ENCODE results near the gene SLC35F3. TPM values are rescaled to one million over a fixed set of nuclear protein-coding genes. Genes with fewer than 3 reads are reported as not detected.

The SLC35F3 gene
- polyA plus RNA-seq, 3 donors from 2014 or later = not detected

DNA sequence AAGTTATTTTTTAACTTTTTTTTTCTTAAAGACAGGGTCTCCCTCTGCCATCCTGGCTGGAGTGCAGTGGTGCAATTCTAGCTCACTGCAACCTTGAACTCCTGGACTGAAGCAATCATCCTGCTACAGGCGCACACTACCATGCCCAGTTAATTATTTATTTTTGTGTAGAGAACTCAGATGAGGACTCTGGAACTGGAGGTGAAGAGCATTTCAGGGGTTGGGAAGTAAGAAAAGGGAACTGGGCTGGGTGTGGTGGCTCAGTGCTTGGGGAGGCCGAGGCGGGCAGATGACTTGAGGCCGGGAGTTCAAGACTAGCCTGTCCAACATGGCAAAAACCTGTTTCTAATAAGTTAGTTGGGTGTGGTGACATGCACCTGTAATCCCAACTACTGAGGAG is 28.9 kb downstream of the SLC35F3 start:
- DNase-seq = no peak
- no peaks in the 10 kb centered on the region for H3K36me3 Mint-ChIP-seq
- H3K27me3 Mint-ChIP-seq (ENCODE audit: low read depth in 3 of 3) = peaks cover 3 to 4% (median 3%) of the 10 kb centered on the region in 3 donors
- H3K27ac Mint-ChIP-seq = no peak overlapping the region
- peaks cover 0 to 7% (median 3%) of the 10 kb centered on the region in 6 donors for H3K9me3 Mint-ChIP-seq
- H3K4me3 Mint-ChIP-seq = no peak overlapping the region
- no peaks in the 10 kb centered on the region for H3K4me1 Mint-ChIP-seq

DNA sequence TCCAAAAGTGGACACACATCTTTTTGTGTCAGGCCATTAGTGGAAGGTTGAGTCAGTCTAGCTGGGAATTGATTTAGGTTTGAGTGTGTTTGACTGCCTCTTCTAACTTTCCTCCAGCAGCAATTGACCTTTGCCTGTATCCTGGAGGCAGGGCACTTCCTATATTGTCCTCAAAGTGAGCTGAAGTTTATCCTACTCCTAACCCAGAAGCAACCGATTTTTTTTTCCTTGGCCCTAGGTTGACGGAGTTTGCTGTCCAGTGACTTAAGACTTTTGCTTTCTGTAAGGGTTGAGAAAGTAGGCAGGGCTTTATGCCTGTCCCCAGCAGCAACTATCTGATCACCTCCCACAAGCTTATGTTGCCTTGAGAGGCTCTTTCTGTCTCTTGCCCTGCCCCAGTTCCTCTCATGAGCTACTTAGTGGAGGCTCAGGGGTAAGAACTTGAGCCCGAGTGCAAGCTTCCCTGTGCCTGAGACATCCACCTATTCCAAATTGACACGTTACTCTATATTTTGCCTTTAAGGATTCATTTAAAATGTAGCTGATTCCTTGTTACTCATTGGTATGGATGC is 30.9 kb downstream of the SLC35F3 start:
- no peak overlapping the region for H3K27ac Mint-ChIP-seq
- no peak overlapping the region for H3K4me3 Mint-ChIP-seq
- peaks cover 0 to 5% (median 2%) of the 10 kb centered on the region in 6 donors for H3K9me3 Mint-ChIP-seq
- no peaks in the 10 kb centered on the region for H3K36me3 Mint-ChIP-seq
- no peak for DNase-seq
- H3K27me3 Mint-ChIP-seq (ENCODE audit: low read depth in 3 of 3) = peaks cover 3% of the 10 kb centered on the region in 3 donors
- no peaks in the 10 kb centered on the region for H3K4me1 Mint-ChIP-seq

DNA sequence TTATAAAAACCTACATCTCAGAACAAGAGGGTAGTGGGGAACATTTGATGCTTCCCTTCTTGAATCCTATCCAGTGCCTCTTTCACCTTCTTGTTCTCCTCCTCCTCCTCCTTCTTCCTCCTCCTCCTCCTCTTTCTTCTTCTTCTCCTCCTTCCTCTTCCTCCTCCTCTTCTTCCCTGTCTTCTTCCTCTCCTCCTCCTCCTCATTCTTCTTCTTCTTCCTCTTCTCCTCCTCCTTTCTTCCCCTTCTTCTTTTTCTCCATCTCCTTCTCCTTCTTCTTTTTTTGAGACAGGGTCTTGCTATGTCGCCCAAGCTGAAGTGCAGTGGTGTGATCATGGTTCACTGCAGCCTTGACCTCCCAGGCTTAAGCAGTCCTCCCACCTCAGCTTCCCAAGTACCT is 31.9 kb downstream of the SLC35F3 start:
- no peak for DNase-seq
- peaks cover 0 to 5% (median under 1%) of the 10 kb centered on the region in 6 donors for H3K9me3 Mint-ChIP-seq
- no peak overlapping the region for H3K4me3 Mint-ChIP-seq
- H3K4me1 Mint-ChIP-seq = no peaks in the 10 kb centered on the region
- no peaks in the 10 kb centered on the region for H3K36me3 Mint-ChIP-seq
- H3K27me3 Mint-ChIP-seq (ENCODE audit: low read depth in 3 of 3) = peaks cover 3% of the 10 kb centered on the region in 3 donors
- H3K27ac Mint-ChIP-seq = no peak overlapping the region

DNA sequence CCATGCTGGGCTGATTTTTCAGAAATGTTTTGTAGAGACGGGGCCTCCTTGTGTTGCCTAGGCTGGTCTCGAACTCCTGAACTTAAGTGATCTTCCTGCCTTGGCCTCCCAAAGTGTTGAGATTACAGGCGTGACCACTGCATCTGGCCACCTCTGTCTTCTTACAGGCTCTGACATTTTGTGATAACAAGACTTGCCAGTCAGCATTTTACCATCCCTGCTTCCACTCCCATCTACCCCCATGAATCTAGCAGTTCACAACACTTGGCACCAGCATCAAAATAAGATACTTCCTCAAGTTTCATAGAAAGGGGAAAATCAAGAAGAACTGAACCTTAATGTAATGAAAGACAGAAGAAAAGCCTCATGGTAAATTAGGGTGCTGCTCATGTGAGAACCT is 32.4 kb downstream of the SLC35F3 start:
- Mint-ChIP-seq H3K36me3 (no peaks in the 10 kb centered on the region), H3K4me3 (no peak overlapping the region), H3K4me1 (no peaks in the 10 kb centered on the region)

DNA sequence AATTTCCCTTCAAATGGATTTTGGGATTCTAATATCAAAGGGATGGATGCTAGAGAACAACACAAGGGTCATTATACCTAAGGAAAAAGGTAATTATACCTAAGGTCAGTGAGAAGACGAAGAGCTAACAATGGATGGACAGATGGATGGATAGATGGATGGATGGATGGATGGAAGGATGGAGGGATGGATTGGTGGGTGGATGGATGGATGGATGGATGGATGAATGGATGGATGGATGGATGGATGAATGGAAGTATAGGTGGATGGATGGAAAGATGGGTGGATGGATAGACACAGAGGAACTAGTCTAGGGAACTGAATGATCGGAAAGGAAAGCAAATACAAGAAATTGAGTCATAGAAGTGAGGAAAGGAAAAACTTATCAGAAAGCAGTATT is 34.0 kb downstream of the SLC35F3 start:
- H3K27ac Mint-ChIP-seq = no peak overlapping the region
- no peak overlapping the region for H3K4me3 Mint-ChIP-seq
- no peaks in the 10 kb centered on the region for H3K36me3 Mint-ChIP-seq
- H3K9me3 Mint-ChIP-seq = peaks cover 0 to 5% (median 0%) of the 10 kb centered on the region in 6 donors
- H3K27me3 Mint-ChIP-seq (ENCODE audit: low read depth in 3 of 3) = peaks cover 3 to 5% (median 3%) of the 10 kb centered on the region in 3 donors
- no peak for DNase-seq
- no peaks in the 10 kb centered on the region for H3K4me1 Mint-ChIP-seq

More for the DNA sequence above, 32.4 kb downstream of the SLC35F3 start:
- Mint-ChIP-seq H3K27ac (no peak overlapping the region), H3K27me3 (ENCODE audit: low read depth in 3 of 3) (peaks cover 3% of the 10 kb centered on the region in 3 donors), H3K9me3 (peaks cover 0 to 5% (median under 1%) of the 10 kb centered on the region in 6 donors)
- DNase-seq = no peak

DNA sequence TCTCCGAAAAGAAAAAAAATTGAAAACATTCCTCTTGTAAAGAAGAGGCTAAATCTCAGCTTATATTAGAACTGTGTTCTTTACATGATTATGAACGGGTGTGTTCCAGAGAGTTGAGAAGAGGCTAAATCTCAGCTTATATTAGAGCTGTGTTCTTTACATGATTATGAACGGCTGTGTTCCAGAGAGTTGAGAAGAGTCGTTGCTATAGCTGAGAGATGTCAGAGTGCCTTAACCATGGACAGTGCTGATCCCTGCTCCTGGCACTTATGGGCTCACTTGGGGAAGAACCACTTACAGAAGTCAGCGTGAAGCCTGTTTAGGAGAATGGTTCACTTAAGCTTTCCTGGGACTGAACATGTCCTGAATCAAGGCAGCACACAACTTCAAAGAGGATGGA is 35.0 kb downstream of the SLC35F3 start:
- Mint-ChIP-seq H3K36me3 (no peaks in the 10 kb centered on the region), H3K27ac (no peak overlapping the region), H3K9me3 (peaks cover 0 to 5% (median 0%) of the 10 kb centered on the region in 6 donors), H3K27me3 (ENCODE audit: low read depth in 3 of 3) (peaks cover 3 to 5% (median 3%) of the 10 kb centered on the region in 3 donors), H3K4me1 (no peaks in the 10 kb centered on the region), H3K4me3 (no peak overlapping the region)
- DNase-seq = no peak

DNA sequence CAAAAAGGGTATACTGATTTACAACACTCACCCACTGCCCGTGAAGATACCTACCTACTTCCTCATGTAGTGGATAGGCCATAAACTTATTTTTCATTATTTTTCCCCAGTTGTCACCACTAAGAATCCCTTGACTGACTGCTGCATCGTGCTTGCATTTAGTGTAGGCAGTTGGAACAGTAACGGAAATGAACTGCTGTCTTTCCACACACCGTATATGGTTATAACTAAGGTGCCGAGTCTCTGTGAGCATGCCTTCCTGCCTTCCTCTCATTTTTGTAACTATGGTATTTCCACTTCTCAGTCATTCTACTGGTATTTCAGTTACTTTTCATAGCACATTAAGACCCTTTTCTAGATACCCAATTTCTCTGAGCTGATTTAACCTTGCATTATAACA is 36.4 kb downstream of the SLC35F3 start:
- Mint-ChIP-seq H3K4me3 (no peak overlapping the region), H3K36me3 (no peaks in the 10 kb centered on the region), H3K27me3 (ENCODE audit: low read depth in 3 of 3) (peaks cover 3 to 9% (median 3%) of the 10 kb centered on the region in 3 donors), H3K27ac (no peak overlapping the region), H3K9me3 (peaks cover 0 to 5% (median 0%) of the 10 kb centered on the region in 6 donors), H3K4me1 (no peaks in the 10 kb centered on the region)
- no peak for DNase-seq

DNA sequence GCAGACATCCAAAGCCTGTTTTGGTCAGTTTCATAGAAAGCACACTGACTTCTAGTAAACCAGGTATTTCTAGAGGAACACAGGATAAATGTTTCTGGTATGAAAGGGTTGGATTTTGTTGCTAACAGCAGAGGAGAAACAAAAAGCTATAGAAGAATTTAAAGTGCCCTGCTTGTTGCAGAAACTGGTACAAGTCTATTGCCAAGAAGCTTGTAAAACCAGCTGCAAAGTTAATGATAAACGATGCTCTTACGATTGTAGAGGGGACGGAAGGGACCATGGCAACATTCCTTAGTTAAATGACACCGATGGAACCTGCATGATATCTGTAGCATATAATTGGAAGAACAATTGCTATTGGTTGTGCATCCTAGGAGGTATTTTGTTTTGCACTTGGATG is 40.1 kb downstream of the SLC35F3 start:
- no peaks in the 10 kb centered on the region for H3K4me1 Mint-ChIP-seq

DNA sequence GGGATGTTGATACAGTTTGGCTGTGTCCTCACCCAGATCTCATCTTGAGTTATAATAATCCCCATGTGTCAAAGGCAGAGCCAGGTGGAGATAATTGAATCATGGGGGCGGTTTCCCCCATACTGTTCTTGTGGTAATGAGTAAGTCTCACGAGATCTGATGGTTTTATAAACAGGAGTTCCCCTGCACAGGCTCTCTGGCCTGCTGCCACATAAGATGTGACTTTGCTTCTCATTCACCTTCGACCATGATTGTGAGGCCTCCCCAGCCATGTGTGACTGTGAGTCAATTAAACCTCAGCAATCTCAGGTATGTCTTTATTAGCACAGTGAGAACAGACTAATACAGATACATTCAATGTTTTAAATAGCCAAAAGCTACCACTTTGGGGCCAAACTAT is 41.1 kb downstream of the SLC35F3 start:
- Mint-ChIP-seq H3K27me3 (ENCODE audit: low read depth in 3 of 3) (peaks cover 0 to 7% (median 2%) of the 10 kb centered on the region in 3 donors), H3K4me1 (no peaks in the 10 kb centered on the region), H3K27ac (no peak overlapping the region), H3K36me3 (no peaks in the 10 kb centered on the region), H3K9me3 (peaks cover 0 to 8% (median 2%) of the 10 kb centered on the region in 6 donors), H3K4me3 (no peak overlapping the region)
- DNase-seq = no peak

More for the DNA sequence above, 40.1 kb downstream of the SLC35F3 start:
- Mint-ChIP-seq H3K36me3 (no peaks in the 10 kb centered on the region), H3K9me3 (peaks cover 0 to 6% (median 2%) of the 10 kb centered on the region in 6 donors), H3K27ac (no peak overlapping the region), H3K4me3 (no peak overlapping the region), H3K27me3 (ENCODE audit: low read depth in 3 of 3) (peaks cover 0 to 7% (median 0%) of the 10 kb centered on the region in 3 donors)
- DNase-seq = no peak

DNA sequence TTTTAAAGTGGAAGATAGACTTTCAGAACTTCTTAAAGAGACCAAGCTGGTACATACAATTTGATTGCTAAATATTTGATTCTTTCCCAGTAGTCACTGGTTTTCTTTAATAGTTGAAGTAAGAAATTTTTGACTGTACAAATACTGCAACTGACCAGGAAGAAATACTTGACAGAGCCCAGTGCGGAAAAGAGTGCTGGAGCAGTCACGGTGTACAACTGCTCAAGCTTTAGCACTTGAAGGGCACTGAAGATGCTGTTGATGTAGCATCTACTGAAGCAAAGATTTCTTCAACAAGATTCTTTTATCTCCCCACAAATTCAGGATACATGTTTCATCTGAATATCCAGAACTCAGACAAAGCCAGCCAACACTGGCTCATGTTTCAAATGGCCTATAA is 41.5 kb downstream of the SLC35F3 start:
- no peaks in the 10 kb centered on the region for H3K4me1 Mint-ChIP-seq
- peaks cover 0 to 11% (median 2%) of the 10 kb centered on the region in 6 donors for H3K9me3 Mint-ChIP-seq
- no peak overlapping the region for H3K4me3 Mint-ChIP-seq
- no peak overlapping the region for H3K27ac Mint-ChIP-seq
- H3K36me3 Mint-ChIP-seq = no peaks in the 10 kb centered on the region
- H3K27me3 Mint-ChIP-seq (ENCODE audit: low read depth in 3 of 3) = peaks cover 0 to 7% (median 2%) of the 10 kb centered on the region in 3 donors
- no peak for DNase-seq

DNA sequence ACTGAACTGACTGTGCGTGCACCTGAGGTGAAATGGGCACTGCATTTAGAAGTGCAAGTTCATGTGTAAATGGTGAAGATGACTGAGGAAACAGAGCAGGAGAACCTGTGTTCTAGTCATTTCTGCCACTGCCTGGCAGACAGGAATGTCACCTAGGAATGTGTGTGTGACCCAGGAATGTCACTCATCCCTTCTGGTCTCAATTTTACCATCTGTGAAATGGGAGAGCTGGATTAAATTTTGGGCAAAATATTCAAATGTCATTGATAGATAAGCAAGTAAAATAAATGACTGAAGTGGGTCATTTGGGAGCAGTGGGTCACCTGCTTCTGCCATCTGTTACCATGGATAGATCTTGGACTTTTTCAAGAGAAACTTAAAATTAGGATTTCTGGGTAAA is 42.2 kb downstream of the SLC35F3 start:
- no peak for DNase-seq
- peaks cover 0 to 19% (median 4%) of the 10 kb centered on the region in 6 donors for H3K9me3 Mint-ChIP-seq
- no peak overlapping the region for H3K27ac Mint-ChIP-seq
- H3K4me1 Mint-ChIP-seq = no peaks in the 10 kb centered on the region
- H3K27me3 Mint-ChIP-seq (ENCODE audit: low read depth in 3 of 3) = peaks cover 0 to 7% (median 5%) of the 10 kb centered on the region in 3 donors
- no peaks in the 10 kb centered on the region for H3K36me3 Mint-ChIP-seq
- no peak overlapping the region for H3K4me3 Mint-ChIP-seq

DNA sequence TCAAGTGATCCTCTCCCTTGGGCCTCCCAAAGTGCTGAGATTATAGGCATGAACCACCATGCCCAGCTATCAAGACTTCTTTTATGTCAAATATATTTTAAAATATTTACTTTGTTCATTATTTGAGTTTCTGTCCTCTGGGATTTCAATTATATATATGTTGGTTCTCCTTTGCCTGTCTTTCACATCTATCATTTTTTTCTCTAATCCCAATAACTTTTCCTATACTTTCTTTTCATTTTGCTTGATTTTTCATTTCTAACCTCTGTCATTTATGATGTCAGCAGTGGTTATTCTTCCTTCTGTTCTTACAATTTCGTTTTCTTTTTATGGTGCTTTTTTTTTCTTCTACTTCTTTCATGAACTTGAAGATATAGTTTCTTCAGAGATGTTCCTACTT is 47.3 kb downstream of the SLC35F3 start:
- Mint-ChIP-seq H3K4me1 (no peaks in the 10 kb centered on the region), H3K9me3 (peaks cover 2 to 24% (median 7%) of the 10 kb centered on the region in 6 donors), H3K4me3 (no peak overlapping the region), H3K36me3 (no peaks in the 10 kb centered on the region), H3K27me3 (ENCODE audit: low read depth in 3 of 3) (peaks cover 2 to 5% (median 4%) of the 10 kb centered on the region in 3 donors), H3K27ac (no peak overlapping the region)
- DNase-seq = no peak

DNA sequence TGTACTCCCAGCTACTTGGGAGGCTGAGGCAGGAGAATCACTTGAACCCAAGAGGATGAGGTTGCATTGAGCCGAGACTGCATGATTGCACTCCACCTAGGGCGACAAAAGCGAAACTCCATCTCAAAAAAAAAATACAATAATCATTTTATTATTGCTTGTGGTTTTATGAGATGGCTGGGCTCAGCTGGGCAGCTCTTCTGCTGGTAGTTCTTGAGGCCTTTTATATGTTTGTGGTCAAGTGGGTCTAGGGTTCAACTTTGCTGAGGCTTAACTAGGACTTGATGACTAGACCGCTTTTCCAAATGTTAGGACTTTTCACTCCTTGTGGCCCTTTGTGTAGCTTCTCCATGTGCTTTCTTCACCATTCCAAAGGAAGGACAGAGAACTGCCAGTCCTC is 53.2 kb downstream of the SLC35F3 start:
- Mint-ChIP-seq H3K4me1 (no peaks in the 10 kb centered on the region), H3K27ac (no peak overlapping the region)
- DNase-seq = no peak

DNA sequence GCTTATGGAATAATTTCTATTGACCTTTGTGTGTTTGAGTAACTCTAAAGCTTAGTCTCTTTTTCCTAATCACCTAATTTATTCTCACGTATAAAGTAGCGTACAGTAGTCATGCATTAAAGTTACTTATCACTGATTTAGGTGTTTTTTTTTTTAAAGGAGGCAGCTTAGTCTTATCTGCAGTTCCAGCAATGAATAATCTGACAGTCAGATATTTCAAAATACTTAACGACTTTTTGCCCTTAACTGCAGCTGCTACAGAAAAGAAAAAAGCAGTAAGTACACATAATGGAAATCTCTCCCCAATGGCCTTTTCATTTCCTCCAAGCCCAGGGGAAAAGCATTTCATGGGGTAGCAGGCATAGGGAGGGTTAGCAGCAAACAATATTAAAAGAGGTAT is 54.6 kb downstream of the SLC35F3 start:
- peaks cover 0 to 5% (median 1%) of the 10 kb centered on the region in 3 donors for H3K27me3 Mint-ChIP-seq (ENCODE audit: low read depth in 3 of 3)
- no peak for DNase-seq
- peaks cover 0 to 4% (median 0%) of the 10 kb centered on the region in 6 donors for H3K9me3 Mint-ChIP-seq
- no peaks in the 10 kb centered on the region for H3K4me1 Mint-ChIP-seq
- no peak overlapping the region for H3K4me3 Mint-ChIP-seq
- H3K36me3 Mint-ChIP-seq = no peaks in the 10 kb centered on the region
- H3K27ac Mint-ChIP-seq = no peak overlapping the region

More for the DNA sequence above, 53.2 kb downstream of the SLC35F3 start:
- Mint-ChIP-seq H3K36me3 (no peaks in the 10 kb centered on the region), H3K9me3 (peaks cover 0 to 4% (median 0%) of the 10 kb centered on the region in 6 donors), H3K27me3 (ENCODE audit: low read depth in 3 of 3) (peaks cover 0 to 5% (median 5%) of the 10 kb centered on the region in 3 donors), H3K4me3 (no peak overlapping the region)

DNA sequence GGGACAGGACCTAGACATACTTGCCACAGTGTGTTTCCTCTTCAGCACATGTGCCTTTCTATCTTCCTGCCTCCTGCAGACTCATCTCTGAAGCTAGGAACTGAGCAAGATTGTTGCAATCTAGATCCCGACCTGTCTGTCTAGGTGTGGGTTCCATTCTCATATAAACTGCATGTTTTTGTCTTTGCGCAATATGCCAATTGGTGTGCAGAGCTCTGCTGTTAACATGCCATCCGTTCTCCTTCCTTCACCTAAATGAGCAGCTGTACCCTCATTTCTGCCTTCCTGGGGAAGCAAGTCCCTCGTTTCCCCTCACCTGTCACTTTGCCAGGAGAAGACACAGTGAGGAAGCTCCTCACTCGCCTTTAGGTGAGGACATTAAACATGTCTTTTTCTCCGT is 55.5 kb downstream of the SLC35F3 start:
- H3K4me3 Mint-ChIP-seq = no peak overlapping the region
- no peak for DNase-seq
- H3K4me1 Mint-ChIP-seq = no peaks in the 10 kb centered on the region
- H3K36me3 Mint-ChIP-seq = no peaks in the 10 kb centered on the region
- no peak overlapping the region for H3K27ac Mint-ChIP-seq
- H3K27me3 Mint-ChIP-seq (ENCODE audit: low read depth in 3 of 3) = peaks cover 0 to 5% (median 1%) of the 10 kb centered on the region in 3 donors
- H3K9me3 Mint-ChIP-seq = peaks cover 0 to 4% (median 0%) of the 10 kb centered on the region in 6 donors

Data from immature natural killer cell (primary cell).